T-helper 1 cell treated with Interleukin-12 subunit alpha and Interleukin-12 subunit beta and Interleukin-4 antibody, amounts not matched to agents 30 ng/mL and 1 ng/mL, for 36 hours (primary cell): Measurements from ENCODE around the gene DCTN5. TPM values are rescaled to one million over a fixed set of nuclear protein-coding genes. Genes with fewer than 3 reads are reported as not detected.
"Not testable (repeated sequence)": the region's sequence is repeated elsewhere in the genome, so short reads cannot be mapped to it uniquely, and the experiment has no call there.

Experiments used
- intact Hi-C: fragments of 100-400 bp; cut with micrococcal nuclease; formaldehyde crosslinking; loops from one replicate; pipeline ENCODE4 v1.15.1; 2024
- total RNA-seq: library from RNA; stranded (reverse); gene quantifications from 2 replicates; pipeline ENCODE4 v1.2.3, GENCODE V29; 2022

The DCTN5 gene
- 106 and 107 TPM in 2 replicates for total RNA-seq

- intact Hi-C loops = loop anchor here (1.0 to 5.0 kb wide), 7 partner anchors 37 to 1091 kb away; partner anchors contain the start of genes COG7, EARS2, GGA2 and NDUFAB1
Measured at GRCh38 chr16:23640931-23641765, at the start of gene DCTN5, which contains the start of gene PALB2. TSS of gene DCTN5 (plus strand) at chr16:23641466. CDS start at chr16:23641543, 77 bp downstream. TSS of gene PALB2 (minus strand) at chr16:23641310. CDS start at chr16:23641157, 153 bp downstream.

GRCh38 chr16:23594186-23594585, 47.1 kb upstream of the DCTN5 start:
- intact Hi-C loops = loop anchor here (10.0 kb wide), 1 partner anchor 211 kb away; no protein-coding TSS in a partner anchor

- intact Hi-C loops = loop anchor here (5.0 to 10.0 kb wide), 6 partner anchors 158 to 1437 kb away; partner anchors contain the start of gene RBBP6
Measured at GRCh38 chr16:23595246-23595950, 45.9 kb upstream of the DCTN5 start.

GRCh38 chr16:23595951-23596720, 45.1 kb upstream of the DCTN5 start, which contains the start of gene NDUFAB1:
TSS of gene NDUFAB1 (minus strand) at chr16:23596316. CDS start at chr16:23596290, 26 bp downstream.
- intact Hi-C loops = loop anchor here (1.0 to 10.0 kb wide), 12 partner anchors 39 to 1643 kb away; partner anchors contain the start of genes COG7, DCTN5, EARS2 and PALB2

GRCh38 chr16:23597003-23597756, 44.1 kb upstream of the DCTN5 start:
- intact Hi-C loops = loop anchor here (5.0 to 10.0 kb wide), 6 partner anchors 160 to 1435 kb away; partner anchors contain the start of gene RBBP6

GRCh38 chr16:23607726-23608125, 33.5 kb upstream of the DCTN5 start:
- intact Hi-C loops = no loop called here

GRCh38 chr16:23608194-23608593, 33.1 kb upstream of the DCTN5 start:
- intact Hi-C loops = no loop called here

- intact Hi-C loops = no loop called here
Measured at GRCh38 chr16:23609929-23610328, 31.3 kb upstream of the DCTN5 start.

GRCh38 chr16:23610905-23611304, 30.4 kb upstream of the DCTN5 start:
- intact Hi-C loops = not testable (repeated sequence)

- intact Hi-C loops = no loop called here
Measured at GRCh38 chr16:23611936-23612335, 29.3 kb upstream of the DCTN5 start.

- intact Hi-C loops = no loop called here
Measured at GRCh38 chr16:23615805-23616204, 25.5 kb upstream of the DCTN5 start.

GRCh38 chr16:23624092-23624491, 17.2 kb upstream of the DCTN5 start:
- intact Hi-C loops = no loop called here

- intact Hi-C loops = no loop called here
Measured at GRCh38 chr16:23629516-23629915, 11.8 kb upstream of the DCTN5 start.

GRCh38 chr16:23631874-23632273, 9.4 kb upstream of the DCTN5 start:
- intact Hi-C loops = not testable (repeated sequence)

GRCh38 chr16:23634461-23635036, 6.7 kb upstream of the DCTN5 start:
- intact Hi-C loops = no loop called here

GRCh38 chr16:23635958-23636357, 5.3 kb upstream of the DCTN5 start:
- intact Hi-C loops = no loop called here

GRCh38 chr16:23640615-23640930, 693 bp upstream of the DCTN5 start:
- intact Hi-C loops = loop anchor here (2.0 to 5.0 kb wide), 2 partner anchors 188 to 1092 kb away; partner anchors contain the start of gene COG7

GRCh38 chr16:23642246-23642774, 1.0 kb downstream of the DCTN5 start:
- intact Hi-C loops = loop anchor here (5.0 kb wide), 1 partner anchor 1090 kb away; no protein-coding TSS in a partner anchor

- intact Hi-C loops = no loop called here
Measured at GRCh38 chr16:23650674-23651416, 9.6 kb downstream of the DCTN5 start.
